Measurements from ENCODE around the gene ALDH3A1.

Gene ALDH3A1

GRCh38 chr17:19713901-19714361, 34.2 kb downstream of the ALDH3A1 start:
- no peak overlapping the region for H3K4me3 ChIP-seq (ENCODE audit: low read length)
- no peak for DNase-seq (ENCODE audit: low read depth)
- TF ChIP-seq, protein P1, sequence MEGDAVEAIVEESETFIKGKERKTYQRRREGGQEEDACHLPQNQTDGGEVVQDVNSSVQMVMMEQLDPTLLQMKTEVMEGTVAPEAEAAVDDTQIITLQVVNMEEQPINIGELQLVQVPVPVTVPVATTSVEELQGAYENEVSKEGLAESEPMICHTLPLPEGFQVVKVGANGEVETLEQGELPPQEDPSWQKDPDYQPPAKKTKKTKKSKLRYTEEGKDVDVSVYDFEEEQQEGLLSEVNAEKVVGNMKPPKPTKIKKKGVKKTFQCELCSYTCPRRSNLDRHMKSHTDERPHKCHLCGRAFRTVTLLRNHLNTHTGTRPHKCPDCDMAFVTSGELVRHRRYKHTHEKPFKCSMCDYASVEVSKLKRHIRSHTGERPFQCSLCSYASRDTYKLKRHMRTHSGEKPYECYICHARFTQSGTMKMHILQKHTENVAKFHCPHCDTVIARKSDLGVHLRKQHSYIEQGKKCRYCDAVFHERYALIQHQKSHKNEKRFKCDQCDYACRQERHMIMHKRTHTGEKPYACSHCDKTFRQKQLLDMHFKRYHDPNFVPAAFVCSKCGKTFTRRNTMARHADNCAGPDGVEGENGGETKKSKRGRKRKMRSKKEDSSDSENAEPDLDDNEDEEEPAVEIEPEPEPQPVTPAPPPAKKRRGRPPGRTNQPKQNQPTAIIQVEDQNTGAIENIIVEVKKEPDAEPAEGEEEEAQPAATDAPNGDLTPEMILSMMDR (IDR thresholded peaks at IDR 0.05; ENCODE audit: insufficient read depth, low read depth, low read length, missing control alignments), result no peak

DNA sequence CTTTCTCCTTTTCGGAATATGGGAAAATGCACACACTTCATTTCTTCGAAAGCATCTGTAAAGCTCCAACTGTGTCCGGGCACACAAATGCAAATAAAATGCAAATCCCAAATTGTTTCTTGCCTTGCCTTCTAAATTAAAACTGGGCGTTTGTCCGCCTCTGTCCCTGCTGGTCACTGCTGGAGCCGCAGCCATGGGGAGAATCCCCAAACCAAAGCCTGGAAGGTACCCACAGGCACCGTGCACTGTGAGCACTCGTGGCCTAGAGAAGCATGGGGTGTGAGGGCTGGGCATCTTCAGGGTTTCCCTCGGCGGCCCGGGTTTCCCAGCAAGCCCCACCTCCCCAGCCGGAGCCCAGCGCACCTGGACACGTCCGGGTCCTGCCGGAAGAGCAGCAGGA, 34.6 kb downstream of the ALDH3A1 start:
- TF ChIP-seq, protein P1 (IDR thresholded peaks at IDR 0.05; ENCODE audit: insufficient read depth, low read depth, low read length, missing control alignments), result no peak
- no peak for DNase-seq (ENCODE audit: low read depth)
- no peak overlapping the region for H3K4me3 ChIP-seq (ENCODE audit: low read length)

DNA sequence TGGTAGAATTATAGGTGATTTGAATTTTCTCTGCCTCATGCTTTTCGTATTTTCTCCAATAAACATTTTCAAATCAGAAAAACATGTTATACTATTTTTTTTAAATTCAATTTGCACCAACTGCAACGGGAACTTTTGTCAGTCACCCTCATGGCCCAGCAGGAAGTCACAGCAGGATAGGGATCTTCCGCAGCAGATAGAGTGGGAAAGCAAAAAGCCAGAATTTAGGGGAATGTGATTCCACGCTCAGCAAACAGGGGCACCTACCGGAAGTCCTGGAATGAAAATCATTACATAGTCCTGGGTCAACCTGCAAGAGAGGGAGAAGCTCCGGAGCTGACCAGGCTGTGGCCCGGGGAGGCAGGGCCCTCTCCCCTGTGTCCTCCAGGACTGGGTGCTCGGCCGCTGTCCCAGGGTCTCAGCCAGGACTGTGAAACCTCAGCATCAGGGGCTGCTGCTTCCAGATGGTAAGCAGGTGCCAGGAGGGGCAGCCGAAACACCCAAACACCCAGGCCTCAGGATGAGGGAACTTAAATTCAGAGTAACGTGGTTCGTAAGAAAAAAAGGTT, 35.6 kb downstream of the ALDH3A1 start:
- TF ChIP-seq, protein P1 (IDR thresholded peaks at IDR 0.05; ENCODE audit: insufficient read depth, low read depth, low read length, missing control alignments), result no peak
- H3K4me3 ChIP-seq (ENCODE audit: low read length), result no peak overlapping the region
- DNase-seq (ENCODE audit: low read depth), result no peak

- no peak for DNase-seq (ENCODE audit: low read depth)
- TF ChIP-seq, protein P1 (IDR thresholded peaks at IDR 0.05; ENCODE audit: insufficient read depth, low read depth, low read length, missing control alignments), result no peak
These were observed 38.3 kb downstream of the ALDH3A1 start for GRCh38 chr17:19709841-19710240.

DNA sequence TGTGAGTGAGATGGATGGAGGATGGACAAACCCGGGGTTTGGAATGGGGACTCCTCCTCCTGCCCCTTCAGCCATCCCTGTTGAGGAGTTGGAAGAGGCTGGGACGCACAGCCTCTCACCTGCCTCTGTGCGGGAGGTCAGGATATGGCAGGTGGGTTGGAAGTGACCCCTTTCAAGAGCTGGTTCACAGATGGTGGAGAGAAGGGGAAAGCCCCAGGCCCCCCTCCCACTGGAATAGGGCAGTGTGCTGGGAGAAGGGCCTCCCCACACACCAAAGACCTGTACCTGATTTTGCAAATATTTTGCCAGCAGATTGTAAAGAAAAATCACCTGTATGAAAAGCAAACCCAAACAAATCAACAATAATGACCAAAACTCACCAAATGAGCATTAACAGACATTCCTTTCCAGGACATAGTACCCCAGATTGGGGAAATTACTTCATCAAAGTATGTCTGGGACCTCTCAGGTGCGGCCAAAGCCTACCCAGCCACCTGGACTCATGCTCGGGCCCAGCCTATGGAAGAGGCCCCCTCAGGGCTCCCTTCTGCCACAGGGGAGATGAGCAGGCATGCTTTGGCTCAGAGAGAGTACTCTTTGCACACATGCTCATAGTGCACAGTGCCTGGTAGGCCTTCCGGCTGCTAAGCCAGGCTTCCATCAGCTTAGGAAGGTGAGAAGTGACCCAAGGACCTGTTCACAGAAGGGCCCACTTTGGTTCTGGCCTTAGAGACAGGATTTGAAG, 39.5 kb downstream of the ALDH3A1 start:
- TF ChIP-seq, protein P1 (IDR thresholded peaks at IDR 0.05; ENCODE audit: insufficient read depth, low read depth, low read length, missing control alignments), result no peak
- no peak overlapping the region for H3K4me3 ChIP-seq (ENCODE audit: low read length)
- DNase-seq (ENCODE audit: low read depth), result no peak

More at GRCh38 chr17:19709841-19710240, 38.3 kb downstream of the ALDH3A1 start:
- H3K4me3 ChIP-seq (ENCODE audit: low read length), result no peak overlapping the region

DNA sequence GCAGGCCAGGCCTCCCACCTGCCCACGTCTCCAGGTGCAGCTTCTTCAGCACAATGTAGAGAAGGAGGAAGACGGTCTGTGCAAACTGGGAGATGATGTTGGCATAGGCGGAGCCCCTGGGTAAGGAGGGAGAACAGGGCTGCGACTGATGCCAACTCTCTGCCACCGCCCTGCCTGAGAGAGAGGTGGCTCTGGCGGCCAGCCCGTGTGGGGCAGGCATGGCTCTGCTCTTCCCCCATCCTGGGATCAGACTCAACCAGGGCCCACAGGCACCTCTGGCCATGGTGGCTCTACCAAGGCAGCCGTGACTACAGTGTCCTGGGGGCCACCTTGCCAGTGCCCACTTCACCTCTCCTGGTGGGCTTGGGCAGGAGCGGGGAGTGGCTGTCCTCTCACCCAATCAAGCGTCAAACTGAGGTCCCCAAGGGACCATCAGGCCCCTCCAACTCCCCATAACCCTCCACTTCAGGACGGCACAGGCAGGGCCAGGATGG, 40.3 kb downstream of the ALDH3A1 start:
- no peak overlapping the region for H3K4me3 ChIP-seq (ENCODE audit: low read length)
- no peak for DNase-seq (ENCODE audit: low read depth)
- TF ChIP-seq, protein P1 (IDR thresholded peaks at IDR 0.05; ENCODE audit: insufficient read depth, low read depth, low read length, missing control alignments), result no peak
